GM15510 (cell line): ENCODE measurements around the gene SPCS1.

Experiments
- POLR2A ChIP-seq: IDR thresholded peaks from 3 replicates; pipeline ENCODE4 v1.6.1; 2011; ENCODE audit warnings: borderline replicate concordance; ENCODE audit not compliant: insufficient read length; ENCODE audit errors: extremely low read depth

Gene SPCS1

GRCh38 chr3:52685709-52686691, 19.9 kb upstream of the SPCS1 start, which contains the start of the genes GNL3 and PBRM1:
Gene GNL3, plus strand, starts transcription at chr3:52686032. Its CDS starts 61 bp downstream, at chr3:52686093.
Gene PBRM1, minus strand, starts transcription at chr3:52685913.
- TF ChIP-seq POLR2A: peak; percentile 92

GRCh38 chr3:52688266-52688665, 17.6 kb upstream of the SPCS1 start:
- TF ChIP-seq POLR2A: no peak

GRCh38 chr3:52689151-52689550, 16.8 kb upstream of the SPCS1 start:
- TF ChIP-seq POLR2A: no peak

GRCh38 chr3:52690560-52690959, 15.3 kb upstream of the SPCS1 start:
- no peak for TF ChIP-seq POLR2A

DNA sequence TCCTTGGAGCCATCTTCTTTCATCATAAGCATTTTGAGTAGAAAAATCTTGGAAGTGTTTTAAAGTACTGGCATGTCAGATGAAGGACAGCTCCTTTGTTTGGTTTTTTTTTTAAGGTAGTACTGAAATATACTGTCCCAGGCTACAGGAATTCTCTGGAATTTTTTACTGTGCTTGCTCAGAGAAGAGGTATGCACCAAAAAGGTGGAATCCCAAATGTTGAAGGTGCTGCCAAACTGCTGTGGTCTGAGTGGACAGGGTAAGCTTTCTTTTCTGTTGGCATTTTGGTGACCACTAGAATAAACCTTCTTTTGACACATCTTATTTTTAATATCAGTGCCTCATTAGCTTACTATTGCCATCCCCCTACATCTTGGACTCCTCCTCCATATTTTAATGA, 12.8 kb upstream of the SPCS1 start:
- no peak for TF ChIP-seq POLR2A

DNA sequence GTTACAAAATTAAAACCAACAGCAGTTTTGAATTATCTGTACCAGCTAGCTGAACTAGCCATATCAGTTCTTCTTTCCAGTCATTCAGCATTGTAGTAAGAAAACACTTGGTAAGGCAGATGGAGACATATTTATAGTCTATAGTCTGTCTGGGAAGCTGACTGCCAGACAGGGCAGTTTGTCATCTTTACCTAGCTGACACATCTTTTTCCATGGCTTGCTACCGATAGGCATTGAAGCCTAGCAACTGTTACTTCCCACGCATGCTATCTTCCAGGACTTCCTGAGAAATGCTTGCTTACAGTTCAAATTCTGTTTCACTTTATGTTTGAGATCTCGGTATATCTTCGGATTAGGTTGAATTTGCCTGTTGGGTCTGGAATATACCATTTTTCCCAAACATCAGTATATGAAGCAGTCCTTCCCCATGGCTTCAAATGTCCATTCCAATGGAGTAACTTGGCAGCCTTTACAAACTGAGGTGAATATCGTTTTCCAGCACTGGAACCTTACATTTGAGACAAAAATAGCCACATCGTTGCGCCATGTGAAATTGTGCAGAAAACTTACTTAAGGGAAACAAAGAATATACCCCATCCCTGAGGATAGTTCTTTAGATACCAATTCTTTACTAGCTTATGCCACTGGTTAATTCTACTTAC, 11.2 kb upstream of the SPCS1 start:
- TF ChIP-seq POLR2A: no peak

- TF ChIP-seq POLR2A: no peak
Measured at GRCh38 chr3:52695798-52696671, 9.9 kb upstream of the SPCS1 start.

DNA sequence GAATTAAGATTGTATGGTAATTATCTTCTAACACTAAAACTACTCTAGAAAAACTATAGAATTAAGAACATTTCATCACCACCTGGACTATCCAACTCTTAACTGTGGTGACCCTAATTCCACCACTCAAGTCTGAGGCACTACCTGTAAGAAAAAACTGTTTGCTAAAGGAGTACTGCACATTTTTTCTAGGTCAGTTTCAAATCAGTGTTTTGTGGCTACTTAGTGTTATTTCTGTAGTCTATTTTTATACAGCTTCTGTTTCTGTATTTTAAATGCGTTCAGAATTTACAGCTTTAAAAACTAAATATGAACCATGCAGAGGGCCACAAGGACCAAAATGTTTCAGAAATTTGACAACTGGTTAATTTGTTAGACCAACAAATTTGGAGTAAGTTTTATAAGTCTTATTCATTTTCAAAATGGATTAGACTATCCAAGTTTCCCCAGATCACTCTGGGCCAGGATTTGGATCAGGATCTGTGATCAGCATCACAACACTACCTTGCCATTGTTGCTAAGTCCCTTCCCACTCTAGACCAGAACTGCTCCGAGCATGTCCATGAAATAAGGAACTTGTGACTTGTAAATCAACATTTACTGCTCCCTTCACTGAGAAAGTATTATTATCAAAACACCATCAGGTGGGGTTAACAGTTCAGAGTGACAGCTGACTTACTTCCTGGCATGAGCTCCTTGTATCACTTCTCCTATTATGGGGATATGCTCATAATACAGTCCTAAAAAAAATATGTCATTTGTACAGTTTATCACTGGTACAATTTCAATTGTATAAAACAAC, 8.9 kb upstream of the SPCS1 start:
- TF ChIP-seq POLR2A: no peak

- no peak for TF ChIP-seq POLR2A
Measured at GRCh38 chr3:52697632-52697965, 8.3 kb upstream of the SPCS1 start.

DNA sequence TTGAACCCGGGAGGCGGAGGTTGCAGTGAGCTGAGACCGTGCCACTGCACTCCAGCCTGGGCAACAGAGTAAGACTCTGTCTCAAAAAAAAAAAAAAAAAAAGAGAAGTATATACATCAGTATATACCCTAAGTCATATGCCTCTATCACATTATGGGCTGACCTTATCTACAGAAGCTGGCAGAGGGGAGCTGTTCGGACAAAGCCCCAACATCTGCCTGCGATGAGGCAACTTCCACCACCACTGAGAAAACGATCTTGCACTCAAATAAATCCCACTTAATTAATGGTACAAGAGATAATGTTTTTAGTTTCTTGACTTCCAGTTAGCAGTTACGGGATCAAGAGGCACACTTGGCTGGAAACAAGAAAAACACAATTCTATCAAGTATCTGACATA, 2.6 kb upstream of the SPCS1 start:
- no peak for TF ChIP-seq POLR2A

- TF ChIP-seq POLR2A: no peak
Measured at GRCh38 chr3:52704611-52705437, 1.1 kb upstream of the SPCS1 start.

DNA sequence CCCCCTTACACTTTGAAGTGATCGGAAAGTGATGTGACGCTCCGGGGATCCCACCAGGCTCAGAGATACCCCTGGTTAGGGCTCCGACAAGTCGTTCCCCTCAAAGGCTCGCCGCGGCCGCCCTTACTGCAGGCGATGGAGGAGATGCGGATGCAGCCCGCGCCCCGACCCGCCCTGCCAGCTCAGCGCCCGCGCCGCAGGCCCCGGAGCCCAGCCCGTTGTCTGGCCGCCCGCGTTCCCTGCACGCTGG, 543 bp upstream of the SPCS1 start:
- peak; percentile 82 for TF ChIP-seq POLR2A

GRCh38 chr3:52707585-52707984, 1.7 kb downstream of the SPCS1 start:
- TF ChIP-seq POLR2A: peak; percentile 8
